ENCODE data around the gene STAP2.
"Not testable (repeated sequence)": the region's sequence is repeated elsewhere in the genome, so short reads cannot be mapped to it uniquely, and the experiment has no call there.

STAP2 gene

GRCh38 chr19:4295972-4296771, 42.5 kb downstream of the STAP2 start:
- DNase-seq: no peak

- no peak for DNase-seq
These were observed 44.2 kb downstream of the STAP2 start for GRCh38 chr19:4294389-4294788.

- DNase-seq: no peak
These were observed 46.1 kb downstream of the STAP2 start for GRCh38 chr19:4292515-4292914.

- no peak for DNase-seq
These were observed 47.4 kb downstream of the STAP2 start for GRCh38 chr19:4291184-4291732.

- no peak for DNase-seq
These were observed 50.4 kb downstream of the STAP2 start for GRCh38 chr19:4288091-4288777.

- DNase-seq: not testable (repeated sequence)
These were observed 52.5 kb downstream of the STAP2 start for GRCh38 chr19:4286141-4286540.

- DNase-seq: no peak
These were observed 53.7 kb downstream of the STAP2 start for GRCh38 chr19:4284974-4285373.

GRCh38 chr19:4284176-4284958, 54.3 kb downstream of the STAP2 start:
- DNase-seq: no peak

GRCh38 chr19:4279530-4280422, 58.9 kb downstream of the STAP2 start:
- no peak for DNase-seq

- DNase-seq: no peak
These were observed 59.4 kb downstream of the STAP2 start for GRCh38 chr19:4279267-4279529.

GRCh38 chr19:4278419-4279266, 60.0 kb downstream of the STAP2 start, which contains the start of gene SHD:
Gene SHD (plus strand): TSS chr19:4279266. CDS start chr19:4280064, 798 bp downstream.
- no peak for DNase-seq

- no peak for DNase-seq
These were observed 60.6 kb downstream of the STAP2 start for GRCh38 chr19:4278010-4278409.

- no peak for DNase-seq
These were observed 61.4 kb downstream of the STAP2 start for GRCh38 chr19:4277191-4277696.

GRCh38 chr19:4274321-4274686, 64.3 kb downstream of the STAP2 start:
- not testable (repeated sequence) for DNase-seq
